EH (cell line): Measurements from ENCODE around the gene KRTAP10-2.

Source experiments
- DNase-seq: peaks from one replicate; pipeline ENCODE4 v3.0.0-alpha.2; 2015; ENCODE audit warnings: low read depth

Gene KRTAP10-2

GRCh38 chr21:44539991-44540666 lies 11.2 kb downstream of the KRTAP10-2 start, which contains the start of gene KRTAP10-1:
Gene KRTAP10-1, minus strand, starts transcription at chr21:44540195. Its CDS starts 45 bp downstream, at chr21:44540150.
- DNase-seq = no peak

GRCh38 chr21:44539046-44539445 lies 12.3 kb downstream of the KRTAP10-2 start:
- no peak for DNase-seq

- DNase-seq = no peak
These were observed 13.1 kb downstream of the KRTAP10-2 start for GRCh38 chr21:44537930-44538911.

- no peak for DNase-seq
These were observed 15.3 kb downstream of the KRTAP10-2 start for GRCh38 chr21:44535963-44536362.

GRCh38 chr21:44534688-44535087 lies 16.6 kb downstream of the KRTAP10-2 start:
- DNase-seq = no peak

- DNase-seq = no peak
These were observed 17.2 kb downstream of the KRTAP10-2 start for GRCh38 chr21:44533891-44534627.

- no peak for DNase-seq
These were observed 18.0 kb downstream of the KRTAP10-2 start for GRCh38 chr21:44533121-44533890.

- no peak for DNase-seq
These were observed 18.6 kb downstream of the KRTAP10-2 start for GRCh38 chr21:44532712-44533111.

- no peak for DNase-seq
These were observed 19.4 kb downstream of the KRTAP10-2 start for GRCh38 chr21:44531606-44532564.

GRCh38 chr21:44530903-44531605 lies 20.3 kb downstream of the KRTAP10-2 start:
- no peak for DNase-seq

GRCh38 chr21:44530221-44530902 lies 20.9 kb downstream of the KRTAP10-2 start:
- no peak for DNase-seq

- no peak for DNase-seq
These were observed 21.7 kb downstream of the KRTAP10-2 start for GRCh38 chr21:44529503-44530125.

GRCh38 chr21:44529011-44529421 lies 22.3 kb downstream of the KRTAP10-2 start:
- no peak for DNase-seq

GRCh38 chr21:44528634-44528995 lies 22.7 kb downstream of the KRTAP10-2 start:
- DNase-seq = no peak

GRCh38 chr21:44527983-44528633 lies 23.2 kb downstream of the KRTAP10-2 start:
- no peak for DNase-seq

- no peak for DNase-seq
These were observed 23.9 kb downstream of the KRTAP10-2 start for GRCh38 chr21:44527156-44527982.
